ENCODE data around the gene PCDHGA7.

- TF ChIP-seq POLR2AphosphoS5 (IDR thresholded peaks at IDR 0.05), result no peak
- TF ChIP-seq, protein P1, sequence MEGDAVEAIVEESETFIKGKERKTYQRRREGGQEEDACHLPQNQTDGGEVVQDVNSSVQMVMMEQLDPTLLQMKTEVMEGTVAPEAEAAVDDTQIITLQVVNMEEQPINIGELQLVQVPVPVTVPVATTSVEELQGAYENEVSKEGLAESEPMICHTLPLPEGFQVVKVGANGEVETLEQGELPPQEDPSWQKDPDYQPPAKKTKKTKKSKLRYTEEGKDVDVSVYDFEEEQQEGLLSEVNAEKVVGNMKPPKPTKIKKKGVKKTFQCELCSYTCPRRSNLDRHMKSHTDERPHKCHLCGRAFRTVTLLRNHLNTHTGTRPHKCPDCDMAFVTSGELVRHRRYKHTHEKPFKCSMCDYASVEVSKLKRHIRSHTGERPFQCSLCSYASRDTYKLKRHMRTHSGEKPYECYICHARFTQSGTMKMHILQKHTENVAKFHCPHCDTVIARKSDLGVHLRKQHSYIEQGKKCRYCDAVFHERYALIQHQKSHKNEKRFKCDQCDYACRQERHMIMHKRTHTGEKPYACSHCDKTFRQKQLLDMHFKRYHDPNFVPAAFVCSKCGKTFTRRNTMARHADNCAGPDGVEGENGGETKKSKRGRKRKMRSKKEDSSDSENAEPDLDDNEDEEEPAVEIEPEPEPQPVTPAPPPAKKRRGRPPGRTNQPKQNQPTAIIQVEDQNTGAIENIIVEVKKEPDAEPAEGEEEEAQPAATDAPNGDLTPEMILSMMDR (IDR thresholded peaks at IDR 0.05), result no peak
- no peak for TF ChIP-seq POLR2A (IDR thresholded peaks at IDR 0.05)
- no peak for TF ChIP-seq EP300 (IDR thresholded peaks at IDR 0.05; ENCODE audit: low read depth)
These were observed 38.5 kb upstream of the PCDHGA7 start for GRCh38 chr5:141343953-141344463.
